Naive thymus-derived CD4-positive, alpha-beta T cell (primary cell): Measurements from ENCODE around the gene LCE2C. TPM values are rescaled to one million over a fixed set of nuclear protein-coding genes. Genes with fewer than 3 reads are reported as not detected.

Source experiments
- ATAC-seq: fragments of 150-1000 bp; cut with Tn5 transposase; 2 replicates; pipeline ENCODE4 v1.10.0; 2021; ENCODE audit warnings: mild to moderate bottlenecking, moderate library complexity
- CTCF ChIA-PET: fragments of 350-600 bp; sonication (Branson Sonifier 250); formaldehyde crosslinking; loops from one replicate; lab custom pipeline; 2021; ENCODE audit warnings: antibody characterized with exemption; lab: Charles Lee
- POLR2A ChIA-PET: fragments of 350-600 bp; sonication (Branson Sonifier 250); formaldehyde crosslinking; loops from one replicate; lab custom pipeline; 2021; ENCODE audit warnings: antibody characterized with exemption, inconsistent platforms; lab: Charles Lee
- DNase-seq, 9 donors: peaks; one replicate each; pipeline versions ENCODE4 v3.0.0 to v3.0.0-alpha.2; 2020 to 2022; ENCODE audit warnings: mixed read lengths in 1 of 9
- H3K27ac ChIP-seq: one replicate; pipeline ENCODE4 v1.7.0; 2013; ENCODE audit warnings: mild to moderate bottlenecking, low read depth, low read length, moderate library complexity
- H3K27me3 ChIP-seq, 2 donors: one replicate each; pipeline ENCODE4 v1.7.0; 2013; ENCODE audit warnings: low read length in 2 of 2, mild to moderate bottlenecking in 2 of 2, moderate library complexity in 2 of 2; ENCODE audit not compliant: control insufficient read depth in 2 of 2, insufficient read depth in 2 of 2
- H3K36me3 ChIP-seq, 3 experiments: 1 replicate in 2 of 3; 2 replicates in 1 of 3; pipeline ENCODE4 v1.7.0; 2013; ENCODE audit warnings: low read length in 3 of 3, mild to moderate bottlenecking in 3 of 3, moderate library complexity in 1 of 3; ENCODE audit not compliant: insufficient read depth in 3 of 3, control insufficient read depth in 2 of 3
- H3K4me1 ChIP-seq, 2 donors: one replicate each; pipeline ENCODE4 v1.7.0; 2013; ENCODE audit warnings: low read length in 2 of 2, mild to moderate bottlenecking in 2 of 2, moderate library complexity in 1 of 2; ENCODE audit not compliant: control insufficient read depth in 2 of 2, insufficient read depth in 2 of 2
- H3K4me3 ChIP-seq: 2 replicates; pipeline ENCODE4 v1.7.0; 2013; ENCODE audit warnings: mild to moderate bottlenecking, low read length
- H3K9me3 ChIP-seq, 3 experiments: 1 replicate in 2 of 3; 2 replicates in 1 of 3; pipeline ENCODE4 v1.7.0; 2013; ENCODE audit warnings: low read length in 3 of 3; ENCODE audit not compliant: control insufficient read depth in 2 of 3
- H3K27ac Mint-ChIP-seq, 9 donors: one replicate each; pipeline ENCODE4 v1.8.0; 2020 to 2022; ENCODE audit warnings: mixed read lengths in 9 of 9, mild to moderate bottlenecking in 8 of 9, moderate library complexity in 5 of 9, inconsistent platforms in 2 of 9
- H3K27me3 Mint-ChIP-seq, 5 donors: one replicate each; pipeline ENCODE4 v1.8.0; 2021 to 2022; ENCODE audit warnings: mixed read lengths in 5 of 5, mild to moderate bottlenecking in 1 of 5
- H3K36me3 Mint-ChIP-seq, 5 donors: one replicate each; pipeline ENCODE4 v1.8.0; 2020 to 2022; ENCODE audit warnings: mixed read lengths in 5 of 5, mild to moderate bottlenecking in 3 of 5, inconsistent platforms in 1 of 5
- H3K4me1 Mint-ChIP-seq, 7 donors: one replicate each; pipeline ENCODE4 v1.8.0; 2020 to 2022; ENCODE audit warnings: mixed read lengths in 7 of 7, mild to moderate bottlenecking in 3 of 7, inconsistent platforms in 1 of 7
- H3K4me3 Mint-ChIP-seq, 10 donors: one replicate each; pipeline ENCODE4 v1.8.0; 2020 to 2022; ENCODE audit warnings: mild to moderate bottlenecking in 10 of 10, mixed read lengths in 10 of 10, moderate library complexity in 6 of 10, inconsistent platforms in 2 of 10
- H3K9me3 Mint-ChIP-seq, 11 donors: one replicate each; pipeline ENCODE4 v1.8.0; 2020 to 2022; ENCODE audit warnings: mixed read lengths in 11 of 11, mild to moderate bottlenecking in 4 of 11, inconsistent platforms in 1 of 11, moderate library complexity in 1 of 11
- intact Hi-C, 2 donors: fragments of 100-400 bp; cut with micrococcal nuclease; formaldehyde crosslinking; loops; one replicate each; pipeline ENCODE4 v1.15.1; 2023
- polyA plus RNA-seq, 2 donors: library from polyadenylated mRNA; unstranded; fragments of 300-500 nt; fragmentation: Illumina TruSeq; gene quantifications; one replicate each; pipeline ENCODE4 v1.2.3, GENCODE V29; 2021
- total RNA-seq, 6 experiments: library from RNA in 5 of 6; stranded (reverse) in 5 of 6; gene quantifications; 1 replicate in 5 of 6; 2 replicates in 1 of 6; pipeline ENCODE4 v1.2.3 and lab custom pipeline; 2021 to 2026

The LCE2C gene
- total and polyA plus RNA-seq, 7 experiments from 2014 or later = not detected

DNA sequence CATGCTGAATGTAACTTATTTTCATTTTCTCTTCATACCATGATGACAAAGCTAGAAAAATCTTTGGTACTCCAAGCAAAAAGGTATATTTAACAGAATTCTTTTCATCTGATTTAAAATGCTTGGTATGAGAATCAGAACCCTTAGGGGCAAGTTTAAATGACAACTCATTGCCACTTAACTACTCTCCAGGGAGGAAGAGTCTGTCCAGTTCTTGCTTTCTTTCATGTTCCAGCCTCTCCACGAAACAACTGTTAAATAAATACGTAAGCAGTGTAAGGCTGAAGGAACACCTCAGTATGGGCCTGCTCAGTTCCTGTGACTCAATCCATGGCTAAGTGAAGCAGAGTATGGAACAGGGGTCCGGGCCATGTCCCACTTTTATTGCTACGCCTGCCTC lies 24.7 kb downstream of the LCE2C start:
- H3K9me3 ChIP-seq = no peaks in the 10 kb centered on the region
- ChIA-PET POLR2A (no interaction called here), CTCF (no interaction called here)
- H3K27ac ChIP-seq = no peak overlapping the region
- Mint-ChIP-seq H3K9me3 (peaks cover 0 to 8% (median 0%) of the 10 kb centered on the region in 11 donors), H3K27ac (no peak overlapping the region), H3K27me3 (peaks cover 5 to 18% (median 12%) of the 10 kb centered on the region in 5 donors), H3K4me1 (no peaks in the 10 kb centered on the region), H3K4me3 (no peak overlapping the region), H3K36me3 (peaks cover 0 to 5% (median 0%) of the 10 kb centered on the region in 5 donors)
- no peak overlapping the region for H3K4me3 ChIP-seq
- H3K27me3 ChIP-seq = no peaks in the 10 kb centered on the region
- no peaks in the 10 kb centered on the region for H3K4me1 ChIP-seq
- H3K36me3 ChIP-seq = no peaks in the 10 kb centered on the region
- no peak for DNase-seq
- ATAC-seq = no peak
- intact Hi-C loops = no loop called here

DNA sequence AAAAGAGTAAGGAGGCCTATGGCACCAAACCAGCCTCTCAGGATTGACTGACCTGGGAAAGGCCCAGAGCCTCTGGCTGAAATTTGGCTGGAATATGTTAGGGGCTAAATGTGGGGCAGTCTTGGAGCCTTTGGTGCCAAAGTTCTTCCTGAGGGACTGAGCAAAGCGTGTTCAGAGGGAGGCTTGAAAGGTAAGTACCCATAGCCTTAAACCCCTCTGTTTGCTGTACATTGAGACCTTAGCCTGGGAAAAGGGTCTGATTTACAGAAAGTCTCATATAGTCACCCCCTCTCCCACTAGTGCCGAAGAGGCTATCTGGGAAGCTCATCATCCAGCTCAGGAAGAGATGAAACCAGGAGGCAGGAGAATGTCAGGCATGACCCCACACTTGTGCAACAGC lies 32.8 kb downstream of the LCE2C start, which contains the start of gene LCE4A:
TSS of gene LCE4A (plus strand) at position 301 of the 400 bp plus-strand sequence. CDS start 916 bp downstream, outside the sequence.
- no peak within 1 kb of the TSS for H3K4me3 ChIP-seq
- intact Hi-C loops = no loop called here
- H3K4me1 ChIP-seq = no peaks in the 10 kb centered on the region
- peaks cover 12 to 58% (median 35%) of the 10 kb centered on the region in 5 donors for H3K27me3 Mint-ChIP-seq
- no peak within 1 kb of the TSS for H3K27ac ChIP-seq
- no peak within 1 kb of the TSS for H3K4me3 Mint-ChIP-seq
- no peak for DNase-seq
- no peak within 1 kb of the TSS for H3K27ac Mint-ChIP-seq
- peaks cover 0 to 5% (median 0%) of the 10 kb centered on the region in 5 donors for H3K36me3 Mint-ChIP-seq
- no peak for ATAC-seq
- H3K9me3 ChIP-seq = no peaks in the 10 kb centered on the region
- CTCF ChIA-PET = no interaction called here
- H3K4me1 Mint-ChIP-seq = no peaks in the 10 kb centered on the region
- peaks cover 0 to 13% (median 2%) of the 10 kb centered on the region in 11 donors for H3K9me3 Mint-ChIP-seq
- H3K36me3 ChIP-seq = no peaks in the 10 kb centered on the region
- H3K27me3 ChIP-seq = peaks cover 0 to 4% of the 10 kb centered on the region in 2 donors
- POLR2A ChIA-PET = no interaction called here

DNA sequence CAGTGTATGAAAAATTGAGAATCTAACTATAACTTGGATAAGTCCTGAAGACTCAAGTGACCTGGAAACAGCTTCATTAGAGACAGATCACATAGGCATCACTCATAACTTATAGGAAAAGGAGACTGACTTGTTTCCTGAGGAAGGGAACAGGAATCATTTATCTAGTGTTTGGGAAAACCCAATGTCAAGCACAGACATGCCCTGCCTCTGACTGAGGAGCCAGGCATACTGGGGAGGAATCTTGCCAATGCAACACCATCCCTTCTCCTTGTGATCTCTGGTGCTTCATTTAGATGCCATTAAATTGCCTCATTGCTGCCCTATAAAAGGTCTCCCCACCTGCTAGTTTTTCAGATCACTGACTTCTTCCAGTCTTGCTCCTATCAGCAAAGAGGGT lies 43.2 kb downstream of the LCE2C start:
- DNase-seq = no peak
- Mint-ChIP-seq H3K9me3 (peaks cover 0 to 8% (median 0%) of the 10 kb centered on the region in 11 donors), H3K36me3 (no peaks in the 10 kb centered on the region), H3K27ac (no peak overlapping the region), H3K4me1 (no peaks in the 10 kb centered on the region), H3K4me3 (no peak overlapping the region), H3K27me3 (peaks cover 2 to 30% (median 19%) of the 10 kb centered on the region in 5 donors)
- H3K36me3 ChIP-seq = no peaks in the 10 kb centered on the region
- ChIA-PET POLR2A (no interaction called here), CTCF (interaction anchor here (0.6 kb wide), 1 partner anchor 147 kb away, joined by 3 read pairs; no protein-coding TSS in a partner anchor)
- no peaks in the 10 kb centered on the region for H3K27me3 ChIP-seq
- H3K27ac ChIP-seq = no peak overlapping the region
- no peak for ATAC-seq
- H3K4me1 ChIP-seq = no peaks in the 10 kb centered on the region
- intact Hi-C loops = no loop called here
- H3K4me3 ChIP-seq = no peak overlapping the region
- H3K9me3 ChIP-seq = no peaks in the 10 kb centered on the region

DNA sequence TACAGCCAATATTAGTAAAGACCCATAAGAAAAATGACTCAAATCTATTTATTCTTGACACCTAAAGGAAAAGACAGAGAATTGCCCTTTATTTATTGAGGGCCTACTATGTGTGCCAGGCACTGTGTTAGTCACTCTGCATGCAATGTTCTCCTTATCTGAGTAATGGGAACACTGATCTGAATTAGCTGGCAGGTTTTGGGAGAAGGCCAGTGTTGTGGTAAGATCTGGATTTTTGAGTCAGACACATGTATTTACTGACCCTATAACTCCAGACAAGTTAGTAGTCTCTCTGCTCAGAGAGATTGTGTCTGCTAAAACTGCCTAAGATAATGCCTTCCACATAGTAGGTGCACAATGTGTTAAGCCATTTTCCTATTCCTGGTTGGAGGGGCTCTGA lies 50.2 kb downstream of the LCE2C start:
- ATAC-seq (no peak), DNase-seq (no peak)
- Mint-ChIP-seq H3K27ac (no peak overlapping the region), H3K27me3 (peaks cover 0 to 27% (median 16%) of the 10 kb centered on the region in 5 donors), H3K9me3 (peaks cover 0 to 3% (median 0%) of the 10 kb centered on the region in 11 donors), H3K4me3 (no peak overlapping the region), H3K4me1 (no peaks in the 10 kb centered on the region), H3K36me3 (no peaks in the 10 kb centered on the region)
- Histone ChIP-seq H3K4me3 (no peak overlapping the region), H3K4me1 (no peaks in the 10 kb centered on the region), H3K36me3 (no peaks in the 10 kb centered on the region), H3K9me3 (no peaks in the 10 kb centered on the region), H3K27ac (no peak overlapping the region), H3K27me3 (no peaks in the 10 kb centered on the region)
- intact Hi-C loops = no loop called here
- ChIA-PET CTCF (no interaction called here), POLR2A (no interaction called here)

Other genes with a start within 250 kb of the LCE2C start
- not detected for gene LCE5A, start 164.5 kb upstream of the LCE2C start, total RNA-seq
- not detected for gene LCE5A, start 164.5 kb upstream of the LCE2C start, polyA plus RNA-seq
- not detected for gene CRCT1, start 160.8 kb upstream of the LCE2C start, total RNA-seq
- not detected for gene CRCT1, start 160.8 kb upstream of the LCE2C start, polyA plus RNA-seq
- not detected for gene LCE3E, start 108.5 kb upstream of the LCE2C start, total RNA-seq
- gene LCE3E, start 108.5 kb upstream of the LCE2C start, polyA plus RNA-seq = not detected
- gene LCE3D, start 94.8 kb upstream of the LCE2C start, total RNA-seq = not detected
- gene LCE3D, start 94.8 kb upstream of the LCE2C start, polyA plus RNA-seq = not detected
- gene LCE3C, start 75.0 kb upstream of the LCE2C start, total RNA-seq = not detected
- gene LCE3C, start 75.0 kb upstream of the LCE2C start, polyA plus RNA-seq = not detected
- not detected for gene LCE3B, start 61.5 kb upstream of the LCE2C start, total RNA-seq
- not detected for gene LCE3B, start 61.5 kb upstream of the LCE2C start, polyA plus RNA-seq
- not detected for gene LCE3A, start 52.2 kb upstream of the LCE2C start, total RNA-seq
- not detected for gene LCE3A, start 52.2 kb upstream of the LCE2C start, polyA plus RNA-seq
- gene LCE2D, start 11.9 kb upstream of the LCE2C start, total RNA-seq = not detected
- gene LCE2D, start 11.9 kb upstream of the LCE2C start, polyA plus RNA-seq = not detected
- not detected for gene LCE2B, start 10.8 kb downstream of the LCE2C start, total RNA-seq
- not detected for gene LCE2B, start 10.8 kb downstream of the LCE2C start, polyA plus RNA-seq
- gene LCE2A, start 23.1 kb downstream of the LCE2C start, total RNA-seq = not detected
- gene LCE2A, start 23.1 kb downstream of the LCE2C start, polyA plus RNA-seq = not detected
- not detected for gene LCE4A, start 32.9 kb downstream of the LCE2C start, total RNA-seq
- not detected for gene LCE4A, start 32.9 kb downstream of the LCE2C start, polyA plus RNA-seq
- not detected for gene KPRP, start 82.7 kb downstream of the LCE2C start, total RNA-seq
- not detected for gene KPRP, start 82.7 kb downstream of the LCE2C start, polyA plus RNA-seq
- gene LCE1F, start 99.9 kb downstream of the LCE2C start, total RNA-seq = not detected
- gene LCE1F, start 99.9 kb downstream of the LCE2C start, polyA plus RNA-seq = not detected
- gene LCE1E, start 111.0 kb downstream of the LCE2C start, total RNA-seq = not detected
- gene LCE1E, start 111.0 kb downstream of the LCE2C start, polyA plus RNA-seq = not detected
- not detected for gene LCE1D, start 121.4 kb downstream of the LCE2C start, total RNA-seq
- gene LCE1D, start 121.4 kb downstream of the LCE2C start, polyA plus RNA-seq = not detected
- gene LCE1C, start 131.4 kb downstream of the LCE2C start, total RNA-seq = not detected
- gene LCE1C, start 131.4 kb downstream of the LCE2C start, polyA plus RNA-seq = not detected
- not detected for gene LCE1B, start 136.7 kb downstream of the LCE2C start, total RNA-seq
- not detected for gene LCE1B, start 136.7 kb downstream of the LCE2C start, polyA plus RNA-seq
- not detected for gene LCE1A, start 152.2 kb downstream of the LCE2C start, total RNA-seq
- not detected for gene LCE1A, start 152.2 kb downstream of the LCE2C start, polyA plus RNA-seq
- gene LCE6A, start 167.6 kb downstream of the LCE2C start, total RNA-seq = not detected
- not detected for gene LCE6A, start 167.6 kb downstream of the LCE2C start, polyA plus RNA-seq
- not detected for gene LCE7A, start 184.7 kb downstream of the LCE2C start, total RNA-seq
- gene LCE7A, start 184.7 kb downstream of the LCE2C start, polyA plus RNA-seq = not detected
- gene SMCP, start 203.0 kb downstream of the LCE2C start, total RNA-seq = not detected
- gene SMCP, start 203.0 kb downstream of the LCE2C start, polyA plus RNA-seq = not detected
- not detected for gene IVL, start 233.3 kb downstream of the LCE2C start, total RNA-seq
- gene IVL, start 233.3 kb downstream of the LCE2C start, polyA plus RNA-seq = not detected